ENCODE results near the gene NMS.

The NMS gene

GRCh38 chr2:100529176-100529575 lies 58.9 kb downstream of the NMS start:
- no peak for TF ChIP-seq CTCF (IDR thresholded peaks at IDR 0.05; ENCODE audit: low read depth, low read length)
- no peak for DNase-seq (ENCODE audit: extremely low read depth, low read depth)

GRCh38 chr2:100529900-100530299 lies 59.6 kb downstream of the NMS start:
- no peak for DNase-seq (ENCODE audit: extremely low read depth, low read depth)
- no peak for TF ChIP-seq CTCF (IDR thresholded peaks at IDR 0.05; ENCODE audit: low read depth, low read length)
